Choroid plexus epithelial cell (primary cell): Measurements from ENCODE around the gene ALPG.

ENCODE experiments used
- DNase-seq: peaks from one replicate; pipeline ENCODE4 v3.0.0-alpha.2; 2010; ENCODE audit warnings: low read depth
- H3K4me3 ChIP-seq: 2 replicates; pipeline ENCODE4 v1.5.1; 2011; ENCODE audit warnings: low read depth, mild to moderate bottlenecking, control low read depth, low read length, moderate library complexity
- TF ChIP-seq, protein P1 (sequence below): conservative IDR thresholded peaks from 2 replicates; pipeline ENCODE4 v1.5.1; 2011; ENCODE audit warnings: low read depth, mild to moderate bottlenecking, control low read depth, inconsistent platforms, low read length, moderate library complexity

Gene ALPG

DNA sequence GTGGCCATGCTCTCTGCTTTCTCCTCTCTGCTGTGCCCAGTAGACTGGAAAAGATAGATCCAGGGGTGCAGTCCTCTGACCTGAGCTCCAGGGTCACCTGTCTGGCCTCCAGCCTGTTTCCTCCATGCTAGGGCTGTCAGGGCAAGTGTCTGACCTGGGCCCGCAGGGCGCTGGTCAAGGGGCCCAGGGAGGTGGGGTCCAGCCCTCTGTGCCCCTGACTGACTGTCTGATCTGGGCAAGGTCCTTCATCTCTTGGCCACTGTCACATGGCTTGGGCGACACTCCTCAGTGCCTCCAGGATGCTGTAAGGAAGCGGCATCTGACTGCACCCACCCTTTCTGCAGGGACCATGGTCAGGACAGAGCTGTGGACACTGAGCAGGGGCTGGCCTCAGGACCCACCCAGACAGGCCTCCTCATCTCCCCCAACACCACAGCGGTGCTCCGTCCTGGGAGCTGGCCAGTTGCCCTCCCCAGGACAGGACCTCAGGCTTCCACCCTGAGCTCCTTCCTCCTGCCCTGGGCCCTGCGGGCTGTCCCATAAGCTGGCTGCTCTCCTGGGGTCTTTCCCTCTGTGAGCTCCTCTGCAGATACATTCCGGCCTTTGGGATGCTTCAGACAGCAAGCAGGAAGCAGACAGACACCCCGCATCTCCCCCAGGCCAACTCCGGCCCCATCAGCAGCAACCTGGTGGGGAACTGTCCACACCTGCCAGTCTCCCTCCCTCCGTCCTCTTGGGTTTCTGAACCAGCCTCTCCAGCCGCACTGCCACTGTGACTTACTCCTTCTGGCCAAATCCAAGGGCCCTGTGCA, 28.1 kb downstream of the ALPG start:
- no peak overlapping the region for H3K4me3 ChIP-seq
- DNase-seq = no peak
- TF ChIP-seq, protein P1, sequence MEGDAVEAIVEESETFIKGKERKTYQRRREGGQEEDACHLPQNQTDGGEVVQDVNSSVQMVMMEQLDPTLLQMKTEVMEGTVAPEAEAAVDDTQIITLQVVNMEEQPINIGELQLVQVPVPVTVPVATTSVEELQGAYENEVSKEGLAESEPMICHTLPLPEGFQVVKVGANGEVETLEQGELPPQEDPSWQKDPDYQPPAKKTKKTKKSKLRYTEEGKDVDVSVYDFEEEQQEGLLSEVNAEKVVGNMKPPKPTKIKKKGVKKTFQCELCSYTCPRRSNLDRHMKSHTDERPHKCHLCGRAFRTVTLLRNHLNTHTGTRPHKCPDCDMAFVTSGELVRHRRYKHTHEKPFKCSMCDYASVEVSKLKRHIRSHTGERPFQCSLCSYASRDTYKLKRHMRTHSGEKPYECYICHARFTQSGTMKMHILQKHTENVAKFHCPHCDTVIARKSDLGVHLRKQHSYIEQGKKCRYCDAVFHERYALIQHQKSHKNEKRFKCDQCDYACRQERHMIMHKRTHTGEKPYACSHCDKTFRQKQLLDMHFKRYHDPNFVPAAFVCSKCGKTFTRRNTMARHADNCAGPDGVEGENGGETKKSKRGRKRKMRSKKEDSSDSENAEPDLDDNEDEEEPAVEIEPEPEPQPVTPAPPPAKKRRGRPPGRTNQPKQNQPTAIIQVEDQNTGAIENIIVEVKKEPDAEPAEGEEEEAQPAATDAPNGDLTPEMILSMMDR = no peak

DNA sequence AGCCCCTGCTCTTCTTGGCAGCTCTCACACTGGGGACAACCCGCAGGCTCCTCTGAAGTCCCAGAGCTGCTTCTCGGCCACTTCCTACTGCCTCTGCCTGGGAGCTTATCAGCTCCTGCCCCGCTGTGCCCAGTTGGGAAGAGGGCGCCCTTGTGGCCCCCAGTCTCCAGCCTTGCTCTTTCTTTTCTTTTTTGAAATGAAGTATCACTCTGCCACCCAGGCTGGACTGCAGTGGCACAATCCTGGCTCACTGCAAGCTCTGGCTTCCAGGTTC, 28.7 kb downstream of the ALPG start:
- TF ChIP-seq, protein P1 = no peak
- DNase-seq = no peak
- H3K4me3 ChIP-seq = no peak overlapping the region

DNA sequence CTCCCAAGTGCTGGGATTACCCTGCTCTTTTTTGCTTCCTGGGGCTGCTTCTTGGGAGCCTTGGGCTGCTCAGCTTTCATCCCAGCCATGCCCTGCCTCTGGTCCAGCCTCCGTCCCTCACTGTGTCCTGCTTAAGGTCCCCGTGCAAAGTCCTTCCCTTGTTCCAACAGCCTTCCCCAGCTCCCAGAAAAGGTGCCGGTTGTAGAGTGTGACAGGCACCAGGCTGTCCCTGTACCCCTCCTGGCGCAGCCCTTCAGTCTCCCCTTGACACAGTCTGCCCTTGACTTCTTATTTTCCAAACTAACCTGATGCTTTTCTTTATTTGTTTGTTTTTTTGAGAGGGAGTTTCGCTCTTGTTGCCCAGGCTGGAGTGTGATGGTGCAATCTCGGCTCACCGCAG, 29.2 kb downstream of the ALPG start:
- no peak overlapping the region for H3K4me3 ChIP-seq
- DNase-seq = no peak
- TF ChIP-seq, protein P1 = no peak

DNA sequence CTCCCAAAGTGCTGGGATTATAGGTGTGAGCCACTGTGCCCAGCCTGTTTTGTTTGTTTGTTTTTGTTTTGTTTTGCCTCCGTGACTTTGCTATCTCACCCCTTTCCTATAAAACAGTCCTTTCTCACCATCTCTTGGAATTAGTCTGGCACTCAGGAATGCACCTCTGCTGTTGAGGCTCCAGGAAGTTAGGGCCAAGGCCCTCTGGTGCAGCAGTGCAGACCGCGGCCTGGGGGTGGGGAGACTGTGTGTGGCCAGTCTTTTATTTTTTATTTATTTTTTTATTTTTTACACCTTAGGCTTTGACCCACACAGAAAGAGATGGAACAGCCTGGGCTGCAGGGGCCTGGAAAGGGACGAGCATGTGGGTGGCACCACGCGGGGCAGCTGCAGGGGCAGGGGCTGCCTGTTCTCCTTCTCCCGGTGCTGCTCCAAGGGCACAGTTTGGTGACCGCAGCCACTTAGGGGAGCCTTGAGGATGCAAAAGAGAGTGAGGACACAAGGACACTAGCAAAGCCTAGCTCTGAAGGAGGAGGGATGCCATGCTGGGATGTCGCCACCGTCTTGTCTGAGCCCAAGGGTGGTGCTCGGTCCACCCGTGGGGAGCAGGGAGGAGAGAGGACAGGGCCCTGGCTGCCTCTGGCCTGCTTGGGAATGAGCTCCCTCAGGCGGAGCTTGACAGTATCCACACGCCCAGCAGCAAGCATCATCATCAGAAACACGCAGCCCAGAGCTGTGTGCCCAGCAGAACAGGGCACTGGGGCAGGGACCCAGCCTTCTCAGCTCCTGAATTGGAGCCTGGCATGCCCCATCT, 29.9 kb downstream of the ALPG start:
- H3K4me3 ChIP-seq = no peak overlapping the region
- TF ChIP-seq, protein P1 = no peak
- DNase-seq = no peak

DNA sequence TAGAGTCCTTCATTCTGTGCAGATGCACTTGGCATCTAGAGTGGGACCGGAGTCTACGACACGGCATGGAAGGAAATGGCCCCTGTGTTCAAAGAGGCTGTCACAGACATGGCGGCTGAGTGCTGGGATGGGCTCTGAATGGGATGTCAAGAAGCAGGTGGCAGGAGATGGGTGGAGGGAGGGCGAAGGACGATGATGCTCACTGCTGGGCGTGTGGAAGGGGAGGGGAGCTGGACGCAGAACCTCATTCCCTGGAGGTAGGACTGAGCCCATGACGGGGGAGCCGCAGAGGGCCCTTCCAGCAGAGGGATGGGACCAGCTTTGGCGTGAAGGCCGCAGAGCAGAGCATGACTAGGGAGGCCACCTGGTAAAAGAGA, 30.5 kb downstream of the ALPG start:
- no peak for DNase-seq
- TF ChIP-seq, protein P1 = no peak
- H3K4me3 ChIP-seq = no peak overlapping the region

DNA sequence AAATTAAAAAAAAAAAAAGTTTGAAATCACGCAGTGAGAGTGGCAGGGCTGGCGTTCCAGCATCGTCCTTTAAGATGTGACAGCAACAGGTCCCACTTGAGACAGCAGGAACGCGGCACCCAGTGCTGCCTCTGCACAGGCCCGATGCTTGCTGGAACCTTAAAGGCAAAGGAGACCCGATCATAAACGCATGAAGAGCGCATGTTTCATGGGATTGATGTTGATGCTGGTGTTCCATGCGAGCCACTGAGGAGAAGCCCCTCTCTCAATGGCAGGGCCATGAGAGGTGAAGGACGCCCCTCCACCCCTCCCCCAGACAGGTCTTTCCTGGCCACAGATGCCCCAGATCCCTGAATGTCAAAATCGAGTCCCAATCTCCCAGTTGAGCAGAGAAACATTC, 31.4 kb downstream of the ALPG start:
- no peak for DNase-seq
- TF ChIP-seq, protein P1 = no peak

More for the DNA sequence above, 31.4 kb downstream of the ALPG start:
- H3K4me3 ChIP-seq = no peak overlapping the region
